ENCODE data around the gene MSI2. TPM values are rescaled to one million over a fixed set of nuclear protein-coding genes. Genes with fewer than 3 reads are reported as not detected.

MSI2 gene
- total and polyA plus RNA-seq, 9 of the 15 experiments (the other 6 are each of a cell fraction or from before 2014, with no cell fraction given), result 4.6 to 61.8 (median 42.4) TPM

DNA sequence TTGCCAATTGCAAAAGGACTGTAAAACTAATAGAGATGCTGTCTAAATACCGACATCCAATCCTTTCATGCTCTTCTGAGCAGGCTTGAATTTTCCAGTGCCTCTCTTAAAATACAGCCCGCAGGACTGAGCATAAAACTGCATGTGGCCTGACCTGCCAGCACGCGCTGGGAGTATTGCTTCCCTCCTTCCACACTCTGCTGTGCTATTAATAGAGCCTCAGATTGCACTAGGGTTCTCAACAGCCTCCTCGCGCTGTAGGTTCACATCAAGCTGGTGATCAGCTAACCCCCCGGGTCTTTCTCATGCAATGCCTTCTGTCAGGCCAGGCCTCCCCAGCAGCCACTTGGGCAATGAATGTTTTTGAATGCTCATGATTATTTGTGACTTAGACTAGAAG is 14.2 kb upstream of the MSI2 start:
- FAIRE-seq, result no peak

More for the DNA sequence above, 14.2 kb upstream of the MSI2 start:
- in situ Hi-C loops (cut with MboI), result no loop called here
- intact Hi-C loops (cut with micrococcal nuclease), result loop anchor here (2.0 to 10.0 kb wide), 3 partner anchors 110 to 503 kb away; partner anchors contain the start of gene CCDC182
- Histone ChIP-seq H3K4me1 (replicated peaks in 1 of 2; ENCODE audit: control insufficient read depth in 2 of 2, insufficient read depth in 2 of 2, low read length in 2 of 2) (peaks cover 0 to 3% of the 10 kb centered on the region in 2 experiments; a peak in 1 of 5 replicates), H3K27ac (ENCODE audit: extremely low read depth, low read depth, low read length) (no peak overlapping the region), H3K4me3 (no peak overlapping the region), H2AFZ (ENCODE audit: low read depth, low read length) (no peak overlapping the region), H3K79me2 (ENCODE audit: control insufficient read depth, insufficient read depth, low read length) (no peaks in the 10 kb centered on the region), H3K4me2 (ENCODE audit: insufficient read depth, low read length) (no peak overlapping the region), H3K36me3 (ENCODE audit: control insufficient read depth, insufficient read depth, low read length) (no peaks in the 10 kb centered on the region), H4K20me1 (replicated peaks; ENCODE audit: control insufficient read depth, insufficient read depth, low read length) (no peaks in the 10 kb centered on the region), H3K9me1 (ENCODE audit: control insufficient read depth, insufficient read depth, low read length) (no peaks in the 10 kb centered on the region), H3K27me3 (ENCODE audit: control insufficient read depth in 2 of 2, insufficient read depth in 2 of 2, low read length in 2 of 2) (peaks cover 0 to 16% of the 10 kb centered on the region in 2 experiments; a peak in 2 of 5 replicates), H3K9me3 (replicated peaks; ENCODE audit: control insufficient read depth, insufficient read depth, low read depth, low read length) (no peaks in the 10 kb centered on the region), H3K9ac (ENCODE audit: insufficient read depth in 1 of 2, low read depth in 2 of 2, low read length in 2 of 2) (no peak overlapping the region)
- BruUV-seq (replicated peaks), result no TSS peak
- ATAC-seq, result no peak
- WGBS (ENCODE audit: insufficient coverage, low coverage, missing lambda C conversion rate), result 24% methylated on average over 7 of the region's 7 CpGs
- CTCF ChIA-PET (ENCODE audit: low intra/inter-chr PET ratio), result interaction anchor here (0.9 to 2.4 kb wide), 8 partner anchors 13 to 505 kb away, joined by 3 to 13 read pairs (median 5); no protein-coding TSS in a partner anchor
- no peak for TF ChIP-seq ZNF184 (CRISPR knock-in tag; IDR thresholded peaks at IDR 0.05)
- no peak for TF ChIP-seq ZNF174 (CRISPR knock-in tag; IDR thresholded peaks at IDR 0.05)
- no peak for TF ChIP-seq TCF3 (CRISPR knock-in tag; IDR thresholded peaks at IDR 0.05)
- TF ChIP-seq ZSCAN32 (CRISPR knock-in tag; IDR thresholded peaks at IDR 0.05), result no peak
- TF ChIP-seq NFRKB (IDR thresholded peaks at IDR 0.05; ENCODE audit: low read depth), result no peak
- TF ChIP-seq POLR3G (IDR thresholded peaks at IDR 0.05; ENCODE audit: extremely low read depth, insufficient read length, insufficient replicate concordance), result no peak
- TF ChIP-seq RUNX1 (IDR thresholded peaks at IDR 0.05; ENCODE audit: low read depth), result no peak
- TF ChIP-seq FOSL1 (tag; conservative IDR thresholded peaks at IDR 0.05), result no peak
- TF ChIP-seq ZNF311 (CRISPR knock-in tag; IDR thresholded peaks at IDR 0.05), result no peak
- no peak for TF ChIP-seq LCOR (CRISPR knock-in tag; IDR thresholded peaks at IDR 0.05)
- TF ChIP-seq, protein P1, sequence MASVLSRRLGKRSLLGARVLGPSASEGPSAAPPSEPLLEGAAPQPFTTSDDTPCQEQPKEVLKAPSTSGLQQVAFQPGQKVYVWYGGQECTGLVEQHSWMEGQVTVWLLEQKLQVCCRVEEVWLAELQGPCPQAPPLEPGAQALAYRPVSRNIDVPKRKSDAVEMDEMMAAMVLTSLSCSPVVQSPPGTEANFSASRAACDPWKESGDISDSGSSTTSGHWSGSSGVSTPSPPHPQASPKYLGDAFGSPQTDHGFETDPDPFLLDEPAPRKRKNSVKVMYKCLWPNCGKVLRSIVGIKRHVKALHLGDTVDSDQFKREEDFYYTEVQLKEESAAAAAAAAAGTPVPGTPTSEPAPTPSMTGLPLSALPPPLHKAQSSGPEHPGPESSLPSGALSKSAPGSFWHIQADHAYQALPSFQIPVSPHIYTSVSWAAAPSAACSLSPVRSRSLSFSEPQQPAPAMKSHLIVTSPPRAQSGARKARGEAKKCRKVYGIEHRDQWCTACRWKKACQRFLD (CRISPR knock-in tag; IDR thresholded peaks at IDR 0.05), result no peak
- POLR2A ChIA-PET, result interaction anchor here (0.7 kb wide), 1 partner anchor 10 kb away, joined by 3 read pairs; no protein-coding TSS in a partner anchor
- DNase-seq (ENCODE audit: extremely low read depth in 1 of 4, low spot score in 3 of 4), result no peak

Data from K562 (cell line).